Astrocyte (in vitro differentiated cells and primary cell): Measurements from ENCODE around the gene STAT3. TPM values are rescaled to one million over a fixed set of nuclear protein-coding genes. Genes with fewer than 3 reads are reported as not detected.

Experiments
- DNase-seq: peaks from one replicate; pipeline ENCODE4 v3.0.0-alpha.2; 2010; ENCODE audit warnings: low read depth
- FAIRE-seq: peaks from 2 replicates; lab custom pipeline; 2011; peaks lifted over from hg19 to GRCh38; lab: Jason Lieb, UNC
- H2AFZ ChIP-seq: 2 replicates; pipeline ENCODE4 v1.6.0; 2012; ENCODE audit warnings: low read depth, low read length, inconsistent platforms
- H3K27ac ChIP-seq: 2 replicates; pipeline ENCODE4 v1.5.1; 2011; ENCODE audit warnings: low read depth, low read length, inconsistent platforms
- H3K27me3 ChIP-seq: 2 replicates; pipeline ENCODE4 v1.6.0; 2011; ENCODE audit warnings: low read length, inconsistent platforms; ENCODE audit not compliant: insufficient read depth
- H3K36me3 ChIP-seq: 2 replicates; pipeline ENCODE4 v1.5.1; 2011; ENCODE audit warnings: low read length, inconsistent platforms; ENCODE audit not compliant: insufficient read depth
- H3K4me1 ChIP-seq: 2 replicates; pipeline ENCODE4 v1.5.1; 2011; ENCODE audit warnings: low read length, inconsistent platforms; ENCODE audit not compliant: insufficient read depth
- H3K4me2 ChIP-seq: 2 replicates; pipeline ENCODE4 v1.6.0; 2012; ENCODE audit warnings: low read length, inconsistent platforms
- H3K4me3 ChIP-seq: 2 replicates; pipeline ENCODE4 v1.5.1; 2011; ENCODE audit warnings: low read depth, mild to moderate bottlenecking, low read length, inconsistent platforms; ENCODE audit not compliant: insufficient read depth
- H3K79me2 ChIP-seq: 2 replicates; pipeline ENCODE4 v1.6.0; 2012; ENCODE audit warnings: mild to moderate bottlenecking, low read length, inconsistent platforms; ENCODE audit not compliant: insufficient read depth
- H3K9ac ChIP-seq: 2 replicates; pipeline ENCODE4 v1.6.0; 2012; ENCODE audit warnings: mild to moderate bottlenecking, low read length, inconsistent platforms
- H3K9me3 ChIP-seq: 2 replicates; pipeline ENCODE4 v1.5.1; 2012; ENCODE audit warnings: low read depth, mild to moderate bottlenecking, low read length, inconsistent platforms; ENCODE audit not compliant: insufficient read depth
- H4K20me1 ChIP-seq: 2 replicates; pipeline ENCODE4 v1.6.0; 2012; ENCODE audit warnings: low read length, inconsistent platforms; ENCODE audit not compliant: insufficient read depth
- H3K27ac Mint-ChIP-seq: one replicate; pipeline ENCODE4 v1.8.0; 2021; ENCODE audit warnings: mild to moderate bottlenecking, mixed read lengths; ENCODE audit not compliant: unreplicated experiment
- H3K27me3 Mint-ChIP-seq: one replicate; pipeline ENCODE4 v1.8.0; 2021; ENCODE audit warnings: low read depth, mixed read lengths; ENCODE audit not compliant: unreplicated experiment
- H3K36me3 Mint-ChIP-seq: one replicate; pipeline ENCODE4 v1.8.0; 2021; ENCODE audit warnings: low read depth, mixed read lengths; ENCODE audit not compliant: unreplicated experiment
- H3K4me1 Mint-ChIP-seq: one replicate; pipeline ENCODE4 v1.8.0; 2021; ENCODE audit warnings: low read depth, mixed read lengths; ENCODE audit not compliant: unreplicated experiment
- H3K4me3 Mint-ChIP-seq: one replicate; pipeline ENCODE4 v1.8.0; 2021; ENCODE audit warnings: mild to moderate bottlenecking, moderate library complexity, mixed read lengths; ENCODE audit not compliant: unreplicated experiment
- H3K9me3 Mint-ChIP-seq: one replicate; pipeline ENCODE4 v1.8.0; 2021; ENCODE audit warnings: mild to moderate bottlenecking, mixed read lengths; ENCODE audit not compliant: unreplicated experiment
- EZH2 ChIP-seq: IDR thresholded peaks from 2 replicates; pipeline ENCODE4 v1.6.1; 2012; ENCODE audit warnings: mild to moderate bottlenecking, low read length, inconsistent platforms; ENCODE audit not compliant: insufficient read depth
- total RNA-seq: library from RNA; stranded (reverse); gene quantifications from 2 replicates; pipeline ENCODE4 v1.2.1, GENCODE V29; 2021
- TF ChIP-seq, protein P1 (sequence below): IDR thresholded peaks from 2 replicates; pipeline ENCODE4 v1.5.1; 2011; ENCODE audit warnings: low read depth, mild to moderate bottlenecking, inconsistent platforms, low read length, moderate library complexity; ENCODE audit not compliant: insufficient read depth

Gene STAT3
- total RNA-seq, 1 donor from 2014 or later, result 145 TPM

- H3K9me3 ChIP-seq, result no peaks in the 10 kb centered on the region
- no peak overlapping the region for H3K4me3 Mint-ChIP-seq
- H3K9ac ChIP-seq, result no peak overlapping the region
- H2AFZ ChIP-seq, result no peak overlapping the region
- no peak overlapping the region for H3K4me3 ChIP-seq
- H3K79me2 ChIP-seq, result no peaks in the 10 kb centered on the region
- H3K4me2 ChIP-seq, result no peak overlapping the region
- no peaks in the 10 kb centered on the region for H3K4me1 ChIP-seq
- FAIRE-seq, result no peak
- peaks cover 9% of the 10 kb centered on the region for H3K36me3 Mint-ChIP-seq
- H3K9me3 Mint-ChIP-seq, result peaks cover 4% of the 10 kb centered on the region
- TF ChIP-seq, protein P1, sequence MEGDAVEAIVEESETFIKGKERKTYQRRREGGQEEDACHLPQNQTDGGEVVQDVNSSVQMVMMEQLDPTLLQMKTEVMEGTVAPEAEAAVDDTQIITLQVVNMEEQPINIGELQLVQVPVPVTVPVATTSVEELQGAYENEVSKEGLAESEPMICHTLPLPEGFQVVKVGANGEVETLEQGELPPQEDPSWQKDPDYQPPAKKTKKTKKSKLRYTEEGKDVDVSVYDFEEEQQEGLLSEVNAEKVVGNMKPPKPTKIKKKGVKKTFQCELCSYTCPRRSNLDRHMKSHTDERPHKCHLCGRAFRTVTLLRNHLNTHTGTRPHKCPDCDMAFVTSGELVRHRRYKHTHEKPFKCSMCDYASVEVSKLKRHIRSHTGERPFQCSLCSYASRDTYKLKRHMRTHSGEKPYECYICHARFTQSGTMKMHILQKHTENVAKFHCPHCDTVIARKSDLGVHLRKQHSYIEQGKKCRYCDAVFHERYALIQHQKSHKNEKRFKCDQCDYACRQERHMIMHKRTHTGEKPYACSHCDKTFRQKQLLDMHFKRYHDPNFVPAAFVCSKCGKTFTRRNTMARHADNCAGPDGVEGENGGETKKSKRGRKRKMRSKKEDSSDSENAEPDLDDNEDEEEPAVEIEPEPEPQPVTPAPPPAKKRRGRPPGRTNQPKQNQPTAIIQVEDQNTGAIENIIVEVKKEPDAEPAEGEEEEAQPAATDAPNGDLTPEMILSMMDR, result no peak
- no peak for TF ChIP-seq EZH2
- peaks cover 44% of the 10 kb centered on the region for H3K27me3 Mint-ChIP-seq
- peaks cover 10% of the 10 kb centered on the region for H3K4me1 Mint-ChIP-seq
- DNase-seq, result no peak
- no peaks in the 10 kb centered on the region for H3K27me3 ChIP-seq
- no peaks in the 10 kb centered on the region for H3K36me3 ChIP-seq
- no peaks in the 10 kb centered on the region for H4K20me1 ChIP-seq
- H3K27ac Mint-ChIP-seq, result no peak overlapping the region
- no peak overlapping the region for H3K27ac ChIP-seq
Observed at GRCh38 chr17:42290577-42290976, 97.7 kb downstream of the STAT3 start.

- no peak for DNase-seq
- Histone ChIP-seq H3K9me3 (no peaks in the 10 kb centered on the region), H3K4me1 (no peaks in the 10 kb centered on the region), H3K79me2 (no peaks in the 10 kb centered on the region), H3K27ac (no peak overlapping the region), H3K36me3 (no peaks in the 10 kb centered on the region), H2AFZ (no peak overlapping the region), H3K4me2 (no peak overlapping the region), H3K4me3 (no peak overlapping the region), H3K27me3 (no peaks in the 10 kb centered on the region), H3K9ac (no peak overlapping the region), H4K20me1 (no peaks in the 10 kb centered on the region)
- peaks cover 10% of the 10 kb centered on the region for H3K4me1 Mint-ChIP-seq
- no peak for TF ChIP-seq EZH2
- TF ChIP-seq, protein P1, result no peak
- H3K4me3 Mint-ChIP-seq, result no peak overlapping the region
- H3K36me3 Mint-ChIP-seq, result peaks cover 6% of the 10 kb centered on the region
- FAIRE-seq, result no peak
- H3K27me3 Mint-ChIP-seq, result peaks cover 39% of the 10 kb centered on the region
- H3K27ac Mint-ChIP-seq, result no peak overlapping the region
- peaks cover 2% of the 10 kb centered on the region for H3K9me3 Mint-ChIP-seq
Observed at GRCh38 chr17:42289611-42290181, 98.5 kb downstream of the STAT3 start.

- no peak overlapping the region for H3K4me3 Mint-ChIP-seq
- H4K20me1 ChIP-seq, result no peaks in the 10 kb centered on the region
- peaks cover 37% of the 10 kb centered on the region for H3K27me3 Mint-ChIP-seq
- no peaks in the 10 kb centered on the region for H3K27me3 ChIP-seq
- H3K9me3 ChIP-seq, result no peaks in the 10 kb centered on the region
- H3K36me3 Mint-ChIP-seq, result peaks cover 5% of the 10 kb centered on the region
- H2AFZ ChIP-seq, result no peak overlapping the region
- H3K27ac ChIP-seq, result no peak overlapping the region
- no peak overlapping the region for H3K27ac Mint-ChIP-seq
- no peaks in the 10 kb centered on the region for H3K4me1 ChIP-seq
- no peaks in the 10 kb centered on the region for H3K36me3 ChIP-seq
- H3K9me3 Mint-ChIP-seq, result peaks cover 2% of the 10 kb centered on the region
- DNase-seq (no peak), FAIRE-seq (no peak)
- TF ChIP-seq EZH2, result no peak
- TF ChIP-seq, protein P1, result no peak
- peak overlapping the region; percentile 82 for H3K4me2 ChIP-seq
- H3K79me2 ChIP-seq, result no peaks in the 10 kb centered on the region
- H3K9ac ChIP-seq, result peak overlapping the region; percentile 54
- H3K4me3 ChIP-seq, result no peak overlapping the region
- H3K4me1 Mint-ChIP-seq, result peaks cover 10% of the 10 kb centered on the region
Observed at GRCh38 chr17:42288803-42289610, 99.2 kb downstream of the STAT3 start.
